Measurements from ENCODE around the gene TSPAN13. TPM values are rescaled to one million over a fixed set of nuclear protein-coding genes. Genes with fewer than 3 reads are reported as not detected.
A peak's percentile ranks its signal among the peaks of the same experiment; 100 is the strongest.
"Not testable (repeated sequence)": the region's sequence is repeated elsewhere in the genome, so short reads cannot be mapped to it uniquely, and the experiment has no call there.

TSPAN13 gene
- total RNA-seq, 1 experiment from 2014 or later: 208 TPM

GRCh38 chr7:16764942-16765341 is 11.4 kb downstream of the TSPAN13 start:
- Histone ChIP-seq H3K27me3 (replicated peaks; ENCODE audit: control insufficient read depth, insufficient read depth, low read length) (no peaks in the 10 kb centered on the region), H3K4me3 (ENCODE audit: low read depth, low read length) (no peak overlapping the region), H3K4me1 (peaks cover 75% of the 10 kb centered on the region), H3K36me3 (ENCODE audit: control insufficient read depth, insufficient read depth, low read length) (no peaks in the 10 kb centered on the region), H3K9me3 (no peaks in the 10 kb centered on the region)
- H3K36me3 Mint-ChIP-seq (ENCODE audit: insufficient read depth, unreplicated experiment): peaks cover 48% of the 10 kb centered on the region
- H3K4me1 Mint-ChIP-seq (ENCODE audit: low read depth, unreplicated experiment): peaks cover 53% of the 10 kb centered on the region
- no peaks in the 10 kb centered on the region for H3K27me3 Mint-ChIP-seq (ENCODE audit: insufficient read depth, unreplicated experiment)
- no peak overlapping the region for H3K27ac Mint-ChIP-seq (ENCODE audit: unreplicated experiment)
- peaks cover 10% of the 10 kb centered on the region for H3K9me3 Mint-ChIP-seq (ENCODE audit: unreplicated experiment)
- TF ChIP-seq, protein P1, sequence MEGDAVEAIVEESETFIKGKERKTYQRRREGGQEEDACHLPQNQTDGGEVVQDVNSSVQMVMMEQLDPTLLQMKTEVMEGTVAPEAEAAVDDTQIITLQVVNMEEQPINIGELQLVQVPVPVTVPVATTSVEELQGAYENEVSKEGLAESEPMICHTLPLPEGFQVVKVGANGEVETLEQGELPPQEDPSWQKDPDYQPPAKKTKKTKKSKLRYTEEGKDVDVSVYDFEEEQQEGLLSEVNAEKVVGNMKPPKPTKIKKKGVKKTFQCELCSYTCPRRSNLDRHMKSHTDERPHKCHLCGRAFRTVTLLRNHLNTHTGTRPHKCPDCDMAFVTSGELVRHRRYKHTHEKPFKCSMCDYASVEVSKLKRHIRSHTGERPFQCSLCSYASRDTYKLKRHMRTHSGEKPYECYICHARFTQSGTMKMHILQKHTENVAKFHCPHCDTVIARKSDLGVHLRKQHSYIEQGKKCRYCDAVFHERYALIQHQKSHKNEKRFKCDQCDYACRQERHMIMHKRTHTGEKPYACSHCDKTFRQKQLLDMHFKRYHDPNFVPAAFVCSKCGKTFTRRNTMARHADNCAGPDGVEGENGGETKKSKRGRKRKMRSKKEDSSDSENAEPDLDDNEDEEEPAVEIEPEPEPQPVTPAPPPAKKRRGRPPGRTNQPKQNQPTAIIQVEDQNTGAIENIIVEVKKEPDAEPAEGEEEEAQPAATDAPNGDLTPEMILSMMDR (IDR thresholded peaks at IDR 0.05; ENCODE audit: insufficient read depth in 1 of 2, low read depth in 1 of 2, low read length in 1 of 2, severe bottlenecking in 1 of 2, unreplicated experiment in 1 of 2): no peak
- no peak for DNase-seq
- intact Hi-C loops (cut with micrococcal nuclease; ENCODE audit: unreplicated experiment): no loop called here
- ChIA-PET POLR2A (no interaction called here), CTCF (no interaction called here)
- no peak overlapping the region for H3K4me3 Mint-ChIP-seq (ENCODE audit: unreplicated experiment)
- BruUV-seq (replicated peaks): no TSS peak

DNA sequence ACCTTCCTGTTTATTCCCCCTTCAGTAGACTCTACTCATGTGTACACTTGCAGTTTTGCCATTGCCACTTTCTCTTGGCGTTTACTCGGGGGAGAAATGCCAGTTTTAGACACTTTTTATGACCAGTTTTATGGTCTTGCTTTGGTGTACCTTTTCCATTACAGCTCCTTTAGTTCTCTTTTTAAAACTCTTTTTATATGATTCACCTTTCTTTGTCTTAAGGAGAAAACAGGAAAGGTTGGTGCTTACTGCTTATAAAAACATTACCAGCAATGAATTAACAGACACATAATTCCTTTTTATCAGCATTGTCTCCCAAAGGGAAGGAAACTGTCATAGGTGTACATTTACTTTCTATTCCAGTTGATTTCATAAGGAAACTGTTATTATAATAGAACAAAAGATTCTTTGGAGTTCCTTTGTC is 11.9 kb downstream of the TSPAN13 start:
- H3K9me3 Mint-ChIP-seq (ENCODE audit: unreplicated experiment): peaks cover 10% of the 10 kb centered on the region
- Histone ChIP-seq H3K27me3 (replicated peaks; ENCODE audit: control insufficient read depth, insufficient read depth, low read length) (no peaks in the 10 kb centered on the region), H3K36me3 (ENCODE audit: control insufficient read depth, insufficient read depth, low read length) (no peaks in the 10 kb centered on the region), H3K9me3 (no peaks in the 10 kb centered on the region), H3K4me1 (peaks cover 76% of the 10 kb centered on the region), H3K4me3 (ENCODE audit: low read depth, low read length) (no peak overlapping the region)
- H3K4me1 Mint-ChIP-seq (ENCODE audit: low read depth, unreplicated experiment): peaks cover 52% of the 10 kb centered on the region
- no TSS peak for BruUV-seq (replicated peaks)
- H3K4me3 Mint-ChIP-seq (ENCODE audit: unreplicated experiment): no peak overlapping the region
- no peak for DNase-seq
- H3K27me3 Mint-ChIP-seq (ENCODE audit: insufficient read depth, unreplicated experiment): no peaks in the 10 kb centered on the region
- ChIA-PET POLR2A (no interaction called here), CTCF (no interaction called here)
- TF ChIP-seq, protein P1 (IDR thresholded peaks at IDR 0.05; ENCODE audit: insufficient read depth in 1 of 2, low read depth in 1 of 2, low read length in 1 of 2, severe bottlenecking in 1 of 2, unreplicated experiment in 1 of 2): no peak
- H3K27ac Mint-ChIP-seq (ENCODE audit: unreplicated experiment): no peak overlapping the region
- peaks cover 44% of the 10 kb centered on the region for H3K36me3 Mint-ChIP-seq (ENCODE audit: insufficient read depth, unreplicated experiment)
- intact Hi-C loops (cut with micrococcal nuclease; ENCODE audit: unreplicated experiment): no loop called here

GRCh38 chr7:16769994-16770393 is 16.4 kb downstream of the TSPAN13 start:
- H3K9me3 Mint-ChIP-seq (ENCODE audit: unreplicated experiment); H3K27me3 Mint-ChIP-seq (ENCODE audit: insufficient read depth, unreplicated experiment); H3K4me3 ChIP-seq (ENCODE audit: low read depth, low read length); POLR2A ChIA-PET; H3K27me3 ChIP-seq (replicated peaks; ENCODE audit: control insufficient read depth, insufficient read depth, low read length); BruUV-seq (replicated peaks); H3K36me3 ChIP-seq (ENCODE audit: control insufficient read depth, insufficient read depth, low read length); H3K9me3 ChIP-seq; DNase-seq: not testable (repeated sequence)
- Mint-ChIP-seq H3K4me1 (ENCODE audit: low read depth, unreplicated experiment) (peaks cover 41% of the 10 kb centered on the region), H3K36me3 (ENCODE audit: insufficient read depth, unreplicated experiment) (peaks cover 29% of the 10 kb centered on the region), H3K27ac (ENCODE audit: unreplicated experiment) (peak overlapping the region; percentile 76), H3K4me3 (ENCODE audit: unreplicated experiment) (peak overlapping the region; percentile 71)
- CTCF ChIA-PET: interaction anchor here (1.3 kb wide), 1 partner anchor 75 kb away, joined by 3 read pairs; no protein-coding TSS in a partner anchor
- intact Hi-C loops (cut with micrococcal nuclease; ENCODE audit: unreplicated experiment): loop anchor here (1.0 to 5.0 kb wide), 2 partner anchors 8 to 68 kb away; no protein-coding TSS in a partner anchor
- H3K4me1 ChIP-seq: peaks cover 65% of the 10 kb centered on the region
